IMR-90 (cell line): ENCODE results near the gene TP63.

Source experiments
- CEBPB ChIP-seq: IDR thresholded peaks from 2 replicates; pipeline ENCODE4 v1.6.1; 2012; ENCODE audit warnings: low read depth, low read length, improper control_type of control experiment
- CTCF ChIP-seq: conservative IDR thresholded peaks from 2 replicates; pipeline ENCODE4 v1.5.1; 2012; ENCODE audit warnings: mild to moderate bottlenecking, low read depth, low read length, improper control_type of control experiment
- FOS ChIP-seq: fragments of 150-350 bp; IDR thresholded peaks from 2 replicates; pipeline ENCODE4 v1.6.1; 2016; ENCODE audit warnings: low read depth, low read length
- MAFK ChIP-seq: IDR thresholded peaks from 2 replicates; pipeline ENCODE4 v1.6.1; 2012; ENCODE audit warnings: low read depth, low read length, improper control_type of control experiment
- MAZ ChIP-seq: IDR thresholded peaks from 2 replicates; pipeline ENCODE4 v1.6.1; 2012; ENCODE audit warnings: low read depth, mild to moderate bottlenecking, low read length, improper control_type of control experiment, moderate library complexity, borderline replicate concordance
- MXI1 ChIP-seq: IDR thresholded peaks from 2 replicates; pipeline ENCODE4 v1.6.1; 2012; ENCODE audit warnings: low read depth, mild to moderate bottlenecking, low read length, moderate library complexity, borderline replicate concordance
- NFE2L2 ChIP-seq: fragments of 150-350 bp; IDR thresholded peaks from 2 replicates; pipeline ENCODE4 v1.6.1; 2016; ENCODE audit warnings: low read depth, mild to moderate bottlenecking, low read length
- POLR2A ChIP-seq: IDR thresholded peaks from 2 replicates; pipeline ENCODE4 v1.6.1; 2012; ENCODE audit warnings: mild to moderate bottlenecking, low read depth, low read length
- RAD21 ChIP-seq: IDR thresholded peaks from 2 replicates; pipeline ENCODE4 v1.6.1; 2012; ENCODE audit warnings: low read length, improper control_type of control experiment
- RCOR1 ChIP-seq: IDR thresholded peaks from 2 replicates; pipeline ENCODE4 v1.6.1; 2012; ENCODE audit warnings: mild to moderate bottlenecking, low read length, improper control_type of control experiment; ENCODE audit not compliant: insufficient replicate concordance
- RFX5 ChIP-seq: IDR thresholded peaks from 2 replicates; pipeline ENCODE4 v1.8.0; 2012; ENCODE audit warnings: low read depth, mild to moderate bottlenecking, low read length, moderate library complexity
- SMC3 ChIP-seq: fragments of 150-350 bp; IDR thresholded peaks from 2 replicates; pipeline ENCODE4 v1.6.1; 2016; ENCODE audit warnings: low read depth, mild to moderate bottlenecking, antibody characterized with exemption, low read length, moderate library complexity
- USF2 ChIP-seq: fragments of 150-350 bp; IDR thresholded peaks from 2 replicates; pipeline ENCODE4 v1.6.1; 2017; ENCODE audit warnings: mild to moderate bottlenecking, antibody characterized with exemption, low read length, low read depth

GRCh38 chr3:189813647-189814240 lies 182.6 kb downstream of the TP63 start:
- TF ChIP-seq CTCF (no peak), RAD21 (no peak), POLR2A (no peak), FOS (no peak), MAFK (no peak), RFX5 (no peak), USF2 (no peak), CEBPB (no peak), SMC3 (no peak), MXI1 (no peak), MAZ (no peak), RCOR1 (no peak), NFE2L2 (no peak)
